K562 (cell line): ENCODE data around the gene LMAN2L. TPM values are rescaled to one million over a fixed set of nuclear protein-coding genes. Genes with fewer than 3 reads are reported as not detected.

Experiments
- BHLHE40 ChIP-seq: IDR thresholded peaks from 2 replicates; pipeline ENCODE4 v1.6.1; 2011; ENCODE audit warnings: low read length, improper control_type of control experiment
- CC2D1A ChIP-seq: fragments of 450-650 bp; IDR thresholded peaks from 2 replicates; pipeline ENCODE4 v1.6.1; 2017; ENCODE audit warnings: mild to moderate bottlenecking
- CTBP1 ChIP-seq: fragments of 450-650 bp; IDR thresholded peaks from 2 replicates; pipeline ENCODE4 v1.6.1; 2016; ENCODE audit warnings: borderline replicate concordance
- E2F1 ChIP-seq: sonication (generic); formaldehyde crosslinking; IDR thresholded peaks from 2 replicates; pipeline ENCODE4 v1.8.1; 2023; ENCODE audit warnings: mild to moderate bottlenecking, missing genetic modification reagents, moderate library complexity
- EGR1 ChIP-seq: fragments of 450-650 bp; conservative IDR thresholded peaks from 2 replicates; pipeline ENCODE4 v1.6.1; 2017; ENCODE audit warnings: mild to moderate bottlenecking
- EHMT2 ChIP-seq: fragments of 450-650 bp; IDR thresholded peaks from 2 replicates; pipeline ENCODE4 v1.6.1; 2018; ENCODE audit warnings: antibody characterized with exemption
- FOXA1 ChIP-seq: fragments of 450-650 bp; IDR thresholded peaks from 2 replicates; pipeline ENCODE4 v1.6.1; 2016; ENCODE audit warnings: mild to moderate bottlenecking, borderline replicate concordance
- FOXP1 ChIP-seq: sonication (generic); formaldehyde crosslinking; IDR thresholded peaks from 2 replicates; pipeline ENCODE4 v1.8.0; 2022; ENCODE audit warnings: mild to moderate bottlenecking, missing genetic modification reagents
- GTF2E2 ChIP-seq: fragments of 200-800 bp; sonication (Bioruptor generic); IDR thresholded peaks from 2 replicates; pipeline ENCODE4 v1.6.1; 2016; ENCODE audit warnings: missing genetic modification characterization, missing compliant biosample characterization
- GTF2F1 ChIP-seq: IDR thresholded peaks from 2 replicates; pipeline ENCODE4 v1.6.1; 2011; ENCODE audit warnings: low read depth, low read length, improper control_type of control experiment
- JUND ChIP-seq, 2 experiments: IDR thresholded peaks; 2 replicates in 1 of 2; 3 replicates in 1 of 2; pipeline ENCODE4 v1.6.1; 2011; ENCODE audit warnings: borderline replicate concordance in 2 of 2, low read depth in 2 of 2, low read length in 2 of 2, improper control_type of control experiment in 1 of 2, missing biosample characterization in 1 of 2, missing genetic modification characterization in 1 of 2, missing genetic modification reagents in 1 of 2
- KAT8 ChIP-seq: fragments of 450-650 bp; IDR thresholded peaks from 2 replicates; pipeline ENCODE4 v1.6.1; 2016; ENCODE audit warnings: low read depth, mild to moderate bottlenecking
- KDM1A ChIP-seq, 2 experiments: fragments of 450-650 bp; IDR thresholded peaks; 2 replicates each; pipeline ENCODE4 v1.6.1; 2016; ENCODE audit warnings: mild to moderate bottlenecking in 2 of 2
- KDM2B ChIP-seq: fragments of 250-450 bp; sonication (Bioruptor Pico); IDR thresholded peaks from 2 replicates; pipeline ENCODE4 v1.8.0; 2021; ENCODE audit warnings: mild to moderate bottlenecking, moderate library complexity
- MCM7 ChIP-seq, 2 experiments: fragments of 450-650 bp; IDR thresholded peaks; 2 replicates each; pipeline ENCODE4 v1.6.1; 2016 to 2018
- NR2C2 ChIP-seq, 2 experiments: fragments of 200-800 bp in 1 of 2; sonication (Bioruptor generic) in 1 of 2; sonication (generic) in 1 of 2; formaldehyde crosslinking in 1 of 2; IDR thresholded peaks; 2 replicates each; pipeline versions ENCODE4 v1.6.1 to v1.8.0; 2016 to 2022; ENCODE audit warnings: mild to moderate bottlenecking in 1 of 2, missing compliant biosample characterization in 1 of 2, missing genetic modification characterization in 1 of 2, missing genetic modification reagents in 1 of 2
- NRF1 ChIP-seq, 2 experiments: fragments of 450-650 bp; IDR thresholded peaks in 1 of 2; conservative IDR thresholded peaks in 1 of 2; 2 replicates each; pipeline ENCODE4 v1.6.1; 2014; ENCODE audit warnings: mild to moderate bottlenecking in 2 of 2
- OTX1 ChIP-seq: fragments of 450-650 bp; formaldehyde crosslinking; IDR thresholded peaks from 2 replicates; pipeline ENCODE4 v1.4.0; 2022; ENCODE audit warnings: mild to moderate bottlenecking
- PHF8 ChIP-seq: fragments of 200-600 bp; sonication (generic); IDR thresholded peaks from 2 replicates; pipeline ENCODE4 v1.6.1; 2012; ENCODE audit warnings: mixed run types, mild to moderate bottlenecking, inconsistent platforms, low read length, moderate library complexity, borderline replicate concordance
- PTTG1 ChIP-seq: fragments of 450-650 bp; IDR thresholded peaks from 2 replicates; pipeline ENCODE4 v1.6.1; 2016; ENCODE audit warnings: low read depth, mild to moderate bottlenecking, missing genetic modification characterization, missing compliant biosample characterization
- RFX1 ChIP-seq: fragments of 450-650 bp; IDR thresholded peaks from 2 replicates; pipeline ENCODE4 v1.6.1; 2016; ENCODE audit warnings: mild to moderate bottlenecking, moderate library complexity
- SETDB1 ChIP-seq: IDR thresholded peaks from one replicate; pipeline ENCODE4 v1.6.1; 2012; ENCODE audit warnings: low read length, control low read depth, inconsistent platforms
- SMC3 ChIP-seq: conservative IDR thresholded peaks from 2 replicates; pipeline ENCODE4 v1.6.1; 2011; ENCODE audit warnings: low read depth, low read length, improper control_type of control experiment; ENCODE audit not compliant: insufficient read depth
- U2AF2 ChIP-seq: fragments of 200-400 bp; formaldehyde crosslinking; optimal IDR thresholded peaks from 2 replicates; pipeline ENCODE3; 2017; ENCODE audit warnings: low read depth, mild to moderate bottlenecking, low read length
- ZBTB2 ChIP-seq: fragments of 450-650 bp; IDR thresholded peaks from 2 replicates; pipeline ENCODE4 v1.6.1; 2016; ENCODE audit warnings: antibody characterized with exemption
- ZKSCAN1 ChIP-seq: fragments of 150-350 bp; IDR thresholded peaks from 2 replicates; pipeline ENCODE4 v1.6.1; 2016; ENCODE audit warnings: low read depth, low read length
- ZNF143 ChIP-seq: sonication (generic); formaldehyde crosslinking; IDR thresholded peaks from 2 replicates; pipeline ENCODE4 v1.9.0; 2022; ENCODE audit warnings: mild to moderate bottlenecking, missing genetic modification reagents
- ZNF384 ChIP-seq: IDR thresholded peaks from 2 replicates; pipeline ENCODE4 v1.6.1; 2012; ENCODE audit warnings: low read depth, low read length, improper control_type of control experiment
- polyA plus RNA-seq, 8 experiments: library from polyadenylated mRNA; depleted of rRNA in 4 of 8; stranded (reverse) in 5 of 8; unstranded in 3 of 8; fragments of >200 nt; fragmentation: Nextera tagmentation in 2 of 8; fragmentation: Illumina TruSeq in 1 of 8; extraction: Ambion mirVana in 2 of 8; extraction: Trizol in 1 of 8; gene quantifications; 2 replicates each; pipeline versions ENCODE4 v1.2.1 to v1.2.3, GENCODE V29; 2011 to 2014; ENCODE audit warnings: inconsistent platforms in 1 of 8, missing spikeins in 1 of 8
- total RNA-seq, 7 experiments: library from RNA; depleted of rRNA in 6 of 7; stranded (reverse); fragments of >200 nt in 6 of 7; fragmentation: Illumina TruSeq in 2 of 7; extraction: Trizol in 2 of 7; gene quantifications; 2 replicates each; pipeline versions ENCODE4 v1.2.1 to v1.2.3, GENCODE V29; 2011 to 2021; ENCODE audit warnings: low replicate concordance in 1 of 7

LMAN2L gene
- total and polyA plus RNA-seq, 9 of the 15 experiments (the other 6 are each of a cell fraction or from before 2014, with no cell fraction given) = 7.2 to 37.7 (median 12.5) TPM

- TF ChIP-seq E2F1 (CRISPR knock-in tag) (no peak), KDM2B (CRISPR knock-in tag) (no peak), MCM7 (IDR thresholded peaks at IDR 0.05) (no peak), EGR1 (peak; percentile 68), PHF8 (peak; percentile 37; the same call in 1 of the 2 replicates), NRF1 (conservative IDR thresholded peaks at IDR 0.05 in 1 of 2, IDR thresholded peaks at IDR 0.05 in 1 of 2) (peak; percentile 56 to 67; a peak in 3 of 4 replicates), SETDB1 (no peak), ZNF384 (no peak), JUND (IDR thresholded peaks at IDR 0.05; ENCODE audit: borderline replicate concordance, low read depth, low read length) (peak; percentile 32; the same call in 1 of the 2 replicates), JUND (tag; IDR thresholded peaks at IDR 0.05; ENCODE audit: borderline replicate concordance, low read depth, low read length) (no peak), GTF2F1 (no peak), RFX1 (peak; percentile 78), U2AF2 (no peak), ZNF143 (CRISPR knock-in tag) (no peak), PTTG1 (tag) (no peak), OTX1 (CRISPR knock-in tag) (no peak), SMC3 (0 out of 2 replicates have a peak, but pooled peaks have one; percentile 10), BHLHE40 (no peak; the same call in none of the 2 replicates), CC2D1A (no peak), FOXP1 (CRISPR knock-in tag) (no peak), NR2C2 (CRISPR knock-in tag; IDR thresholded peaks at IDR 0.05) (no peak), NR2C2 (tag; IDR thresholded peaks at IDR 0.05) (no peak), FOXA1 (no peak), KDM1A (IDR thresholded peaks at IDR 0.05) (0 out of 4 replicates have a peak, but pooled peaks of 1 of the 2 experiments have one; percentile 15), EHMT2 (no peak), ZBTB2 (no peak), KAT8 (no peak), CTBP1 (0 out of 2 replicates have a peak, but pooled peaks have one; percentile 19), ZKSCAN1 (no peak), GTF2E2 (tag) (no peak)
Observed at GRCh38 chr2:96760036-96760985, 20.4 kb upstream of the LMAN2L start, which contains the start of gene CNNM4 (continued).
